Suprapubic skin (tissue), 4 donors: Measurements from ENCODE around the gene RTN4R.

Experiments
- EP300 ChIP-seq: sonication (generic); formaldehyde crosslinking; IDR thresholded peaks from one replicate; pipeline ENCODE4 v1.6.1; 2017; ENCODE audit warnings: antibody characterized with exemption
- POLR2A ChIP-seq, 2 donors: fragments of 450-650 bp; IDR thresholded peaks; one replicate each; pipeline ENCODE4 v1.6.1; 2017; ENCODE audit warnings: antibody characterized with exemption in 2 of 2, mild to moderate bottlenecking in 2 of 2, moderate library complexity in 2 of 2
- POLR2AphosphoS5 ChIP-seq, 3 donors: sonication (generic); formaldehyde crosslinking; IDR thresholded peaks; one replicate each; pipeline ENCODE4 v1.6.1; 2017; ENCODE audit warnings: antibody characterized with exemption in 3 of 3
- TF ChIP-seq, protein P1 (sequence below), 2 donors: fragments of 200-600 bp in 1 of 2; fragments of 450-650 bp in 1 of 2; sonication (generic) in 1 of 2; IDR thresholded peaks; one replicate each; pipeline ENCODE4 v1.5.1; 2016 to 2019; ENCODE audit warnings: antibody characterized with exemption in 2 of 2, mild to moderate bottlenecking in 1 of 2, moderate library complexity in 1 of 2

GRCh38 chr22:20203142-20203551, 65.0 kb downstream of the RTN4R start:
- TF ChIP-seq, protein P1, sequence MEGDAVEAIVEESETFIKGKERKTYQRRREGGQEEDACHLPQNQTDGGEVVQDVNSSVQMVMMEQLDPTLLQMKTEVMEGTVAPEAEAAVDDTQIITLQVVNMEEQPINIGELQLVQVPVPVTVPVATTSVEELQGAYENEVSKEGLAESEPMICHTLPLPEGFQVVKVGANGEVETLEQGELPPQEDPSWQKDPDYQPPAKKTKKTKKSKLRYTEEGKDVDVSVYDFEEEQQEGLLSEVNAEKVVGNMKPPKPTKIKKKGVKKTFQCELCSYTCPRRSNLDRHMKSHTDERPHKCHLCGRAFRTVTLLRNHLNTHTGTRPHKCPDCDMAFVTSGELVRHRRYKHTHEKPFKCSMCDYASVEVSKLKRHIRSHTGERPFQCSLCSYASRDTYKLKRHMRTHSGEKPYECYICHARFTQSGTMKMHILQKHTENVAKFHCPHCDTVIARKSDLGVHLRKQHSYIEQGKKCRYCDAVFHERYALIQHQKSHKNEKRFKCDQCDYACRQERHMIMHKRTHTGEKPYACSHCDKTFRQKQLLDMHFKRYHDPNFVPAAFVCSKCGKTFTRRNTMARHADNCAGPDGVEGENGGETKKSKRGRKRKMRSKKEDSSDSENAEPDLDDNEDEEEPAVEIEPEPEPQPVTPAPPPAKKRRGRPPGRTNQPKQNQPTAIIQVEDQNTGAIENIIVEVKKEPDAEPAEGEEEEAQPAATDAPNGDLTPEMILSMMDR (IDR thresholded peaks at IDR 0.05), result no peak
- no peak for TF ChIP-seq POLR2AphosphoS5 (IDR thresholded peaks at IDR 0.05)
- no peak for TF ChIP-seq EP300
- TF ChIP-seq POLR2A (IDR thresholded peaks at IDR 0.05), result no peak
